Measurements from ENCODE around the gene C5orf47. TPM values are rescaled to one million over a fixed set of nuclear protein-coding genes. Genes with fewer than 3 reads are reported as not detected.

The C5orf47 gene
- total RNA-seq, 4 donors from 2014 or later, result not detected

- no peak for TF ChIP-seq EP300 (IDR thresholded peaks at IDR 0.05)
- TF ChIP-seq POLR2A (IDR thresholded peaks at IDR 0.05), result no peak
- TF ChIP-seq CTCF (IDR thresholded peaks at IDR 0.05), result no peak
- Histone ChIP-seq H3K27me3 (no peaks in the 10 kb centered on the region), H3K36me3 (no peaks in the 10 kb centered on the region), H3K27ac (no peak overlapping the region), H3K4me1 (no peaks in the 10 kb centered on the region), H3K4me3 (no peak overlapping the region), H3K9me3 (no peaks in the 10 kb centered on the region)
- no peak for DNase-seq (ENCODE audit: low spot score in 2 of 2)
- 75 to 81% methylated on average over 4 of the region's 4 CpGs for WGBS, 2 donors
Observed at GRCh38 chr5:173998531-173998930, 9.6 kb downstream of the C5orf47 start.

- TF ChIP-seq EP300 (IDR thresholded peaks at IDR 0.05) (no peak), CTCF (IDR thresholded peaks at IDR 0.05) (no peak), POLR2A (IDR thresholded peaks at IDR 0.05) (no peak)
- 75 to 80% methylated on average over 4 of the region's 4 CpGs for WGBS, 2 donors
Observed at GRCh38 chr5:174000076-174000475, 11.1 kb downstream of the C5orf47 start.

GRCh38 chr5:174003795-174004194, 14.8 kb downstream of the C5orf47 start:
- DNase-seq (ENCODE audit: low spot score in 2 of 2), result no peak
- Histone ChIP-seq H3K4me1 (no peaks in the 10 kb centered on the region), H3K27me3 (no peaks in the 10 kb centered on the region), H3K36me3 (no peaks in the 10 kb centered on the region), H3K9me3 (no peaks in the 10 kb centered on the region), H3K4me3 (no peak overlapping the region), H3K27ac (no peak overlapping the region)
- TF ChIP-seq EP300 (IDR thresholded peaks at IDR 0.05), result no peak
- TF ChIP-seq POLR2A (IDR thresholded peaks at IDR 0.05), result no peak
- no peak for TF ChIP-seq CTCF (IDR thresholded peaks at IDR 0.05)

More at GRCh38 chr5:174000076-174000475, 11.1 kb downstream of the C5orf47 start:
- Histone ChIP-seq H3K27me3 (no peaks in the 10 kb centered on the region), H3K9me3 (no peaks in the 10 kb centered on the region), H3K27ac (no peak overlapping the region), H3K4me3 (no peak overlapping the region), H3K4me1 (no peaks in the 10 kb centered on the region), H3K36me3 (no peaks in the 10 kb centered on the region)
- DNase-seq (ENCODE audit: low spot score in 2 of 2), result no peak

DNA sequence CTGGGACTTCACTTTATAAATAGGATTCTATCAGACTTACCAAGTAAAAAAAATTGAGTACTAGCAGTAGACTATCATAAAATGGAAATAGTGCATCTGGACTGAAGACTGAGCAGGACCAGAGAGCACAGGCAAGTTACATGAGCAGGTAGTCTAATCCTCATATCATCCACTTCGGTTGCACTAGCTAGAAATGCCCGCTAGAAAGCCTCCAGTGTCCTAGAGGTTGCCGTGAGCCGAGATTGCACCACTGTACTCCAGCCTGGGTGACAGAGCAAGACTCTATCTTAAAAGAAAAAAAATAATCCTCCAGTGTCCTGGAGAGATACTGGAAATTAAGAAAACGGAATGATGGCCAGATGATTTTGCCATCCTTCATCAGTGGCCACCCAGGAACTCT, 20.0 kb downstream of the C5orf47 start:
- no peak for DNase-seq (ENCODE audit: low spot score in 2 of 2)
- no peaks in the 10 kb centered on the region for H3K36me3 ChIP-seq
- TF ChIP-seq CTCF (IDR thresholded peaks at IDR 0.05), result no peak
- TF ChIP-seq POLR2A (IDR thresholded peaks at IDR 0.05), result no peak
- no peak for TF ChIP-seq EP300 (IDR thresholded peaks at IDR 0.05)
- WGBS, 2 donors, result 83 to 87% methylated on average over 5 of the region's 5 CpGs
- H3K9me3 ChIP-seq, result no peaks in the 10 kb centered on the region
- no peak overlapping the region for H3K27ac ChIP-seq
- H3K4me1 ChIP-seq, result no peaks in the 10 kb centered on the region
- H3K4me3 ChIP-seq, result no peak overlapping the region
- H3K27me3 ChIP-seq, result no peaks in the 10 kb centered on the region

DNA sequence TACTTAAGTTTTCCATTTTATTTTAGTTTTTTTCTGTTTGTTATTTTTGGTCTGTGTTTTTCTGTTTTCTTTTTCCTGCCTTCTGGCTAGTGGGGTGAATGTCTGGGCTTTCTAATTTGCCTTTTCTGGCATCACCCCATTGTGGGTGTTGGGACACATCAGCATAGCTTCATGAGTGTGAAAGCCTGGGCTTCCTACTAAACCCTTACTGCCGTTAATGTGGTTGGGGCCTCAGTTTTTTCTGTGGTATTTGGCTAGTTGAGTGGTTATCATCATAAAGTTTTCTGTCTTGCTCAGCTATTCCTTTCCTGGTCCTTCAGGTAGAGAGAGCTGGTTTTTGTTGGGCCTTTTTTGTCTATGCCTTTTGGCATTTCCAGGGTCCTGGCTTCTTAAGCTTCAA, 21.4 kb downstream of the C5orf47 start:
- H3K9me3 ChIP-seq, result peaks cover 0 to 5% (median 0%) of the 10 kb centered on the region in 4 donors
- no peak overlapping the region for H3K27ac ChIP-seq
- H3K4me3 ChIP-seq, result no peak overlapping the region
- TF ChIP-seq CTCF (IDR thresholded peaks at IDR 0.05) (no peak), POLR2A (IDR thresholded peaks at IDR 0.05) (no peak), EP300 (IDR thresholded peaks at IDR 0.05) (no peak)
- H3K4me1 ChIP-seq, result no peaks in the 10 kb centered on the region
- WGBS, 2 donors, result 50 to 68% methylated on average over 1 of the region's 1 CpG
- no peak for DNase-seq (ENCODE audit: low spot score in 2 of 2)
- H3K36me3 ChIP-seq, result no peaks in the 10 kb centered on the region
- no peaks in the 10 kb centered on the region for H3K27me3 ChIP-seq
